Activated CD4-positive, CD25-positive, alpha-beta regulatory T cell treated with anti-CD3 and anti-CD28 coated beads, Interleukin-2, amount 50 U/mL, for 24 hours (primary cell): ENCODE measurements around the gene HJURP.
A peak's percentile ranks its signal among the peaks of the same experiment; 100 is the strongest.

ENCODE experiments used
- ATAC-seq, 2 donors: fragments of 150-1000 bp; cut with Tn5 transposase; one replicate each; pipeline ENCODE4 v1.10.0; 2021; ENCODE audit warnings: mild to moderate bottlenecking in 1 of 2, moderate library complexity in 1 of 2

HJURP gene

DNA sequence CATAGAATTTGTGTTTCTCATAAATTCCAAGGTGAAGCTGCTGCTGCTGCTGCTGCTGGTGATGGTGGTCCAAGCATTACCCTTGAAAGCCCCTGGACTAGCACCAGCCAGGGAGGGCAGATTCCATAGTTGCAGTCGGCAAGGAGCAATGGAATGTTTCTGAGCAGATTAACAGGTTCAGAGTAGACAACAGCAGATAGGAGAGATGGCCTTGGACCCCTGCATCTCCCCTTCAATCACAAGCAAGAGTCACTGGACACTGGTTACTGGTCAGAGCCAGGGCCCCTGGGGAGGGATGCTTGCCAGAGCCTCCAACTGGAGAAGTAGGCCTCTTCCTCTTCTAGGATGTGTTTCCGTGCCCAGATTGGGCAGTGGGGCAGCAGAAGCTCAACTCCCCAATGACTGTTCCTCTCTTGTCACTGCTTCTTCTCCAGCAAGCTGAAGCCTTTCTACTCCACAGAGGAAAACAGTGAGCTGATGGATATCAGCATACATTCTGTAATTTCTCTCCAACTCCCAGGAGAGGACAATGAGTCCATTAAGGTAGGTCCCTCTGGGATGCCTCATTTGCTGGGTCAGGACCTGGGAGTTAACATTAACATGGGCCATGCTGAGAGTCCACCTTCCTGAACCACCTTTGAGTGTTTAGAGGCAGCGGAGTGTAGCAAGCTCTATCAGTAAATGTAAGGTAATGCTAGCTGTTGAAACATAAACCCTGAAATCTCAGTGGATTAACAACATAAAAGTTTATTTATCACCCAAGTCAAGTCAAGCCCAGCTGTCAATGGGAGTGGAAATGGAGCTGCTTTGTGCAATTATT lies 40.9 kb downstream of the HJURP start:
- ATAC-seq: no peak

DNA sequence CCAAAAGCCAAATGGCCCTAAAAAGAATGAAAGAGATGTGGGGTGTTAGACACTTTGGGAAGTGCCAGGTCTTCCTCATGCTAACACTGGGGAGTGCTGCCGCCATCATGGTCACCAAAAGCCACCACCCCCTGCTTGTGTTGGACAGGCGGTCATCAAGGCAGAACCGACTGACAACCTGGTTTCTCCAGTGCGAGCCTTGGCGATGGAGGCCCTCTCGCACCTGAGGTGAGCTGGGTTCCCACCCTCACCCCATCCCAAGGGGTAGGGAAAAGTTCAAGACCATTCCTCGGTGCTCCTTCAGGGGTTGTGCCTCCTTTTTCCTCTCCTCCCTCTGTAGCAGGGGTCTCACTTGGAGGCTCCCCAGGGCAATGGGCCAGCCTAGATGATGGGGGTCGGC lies 42.6 kb downstream of the HJURP start:
- no peak for ATAC-seq

DNA sequence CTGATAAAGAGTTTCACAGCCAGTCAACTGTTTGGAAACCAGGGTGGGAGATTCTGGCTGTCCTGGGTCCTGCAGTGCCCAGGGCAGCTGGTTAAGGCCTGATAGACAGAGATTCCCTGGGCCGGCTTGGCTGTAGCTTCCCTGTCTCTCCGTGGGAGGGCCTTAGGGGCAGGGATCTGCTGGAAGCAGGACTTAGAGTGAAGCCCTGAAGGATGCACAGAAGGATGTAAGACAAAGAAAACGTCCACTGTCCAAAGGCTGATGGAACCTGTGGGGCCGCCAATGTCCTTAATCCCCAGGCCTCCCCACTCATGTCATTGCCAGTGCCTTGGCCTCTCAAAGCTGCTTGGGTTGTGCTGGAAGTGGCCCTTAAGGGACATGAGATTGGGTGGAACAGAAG lies 43.2 kb downstream of the HJURP start:
- no peak for ATAC-seq

DNA sequence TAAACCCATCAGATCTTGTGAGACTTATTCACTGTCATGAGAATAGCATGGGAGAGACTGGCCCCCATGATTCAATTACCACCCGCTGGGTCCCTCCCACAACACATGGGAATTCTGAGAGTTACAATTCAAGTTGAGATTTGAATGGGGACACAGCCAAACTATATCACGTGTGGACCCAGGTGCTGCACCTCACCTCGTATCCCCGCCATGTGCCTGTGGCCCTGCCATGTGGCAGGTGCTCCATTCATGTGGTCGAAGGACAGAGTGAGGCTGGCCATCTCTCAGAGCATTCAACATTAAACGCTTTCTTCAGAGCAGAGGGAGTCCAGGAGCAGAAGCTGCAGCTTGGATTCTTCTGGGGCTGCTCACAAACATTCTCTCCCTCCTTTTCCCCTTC lies 44.0 kb downstream of the HJURP start:
- no peak for ATAC-seq

DNA sequence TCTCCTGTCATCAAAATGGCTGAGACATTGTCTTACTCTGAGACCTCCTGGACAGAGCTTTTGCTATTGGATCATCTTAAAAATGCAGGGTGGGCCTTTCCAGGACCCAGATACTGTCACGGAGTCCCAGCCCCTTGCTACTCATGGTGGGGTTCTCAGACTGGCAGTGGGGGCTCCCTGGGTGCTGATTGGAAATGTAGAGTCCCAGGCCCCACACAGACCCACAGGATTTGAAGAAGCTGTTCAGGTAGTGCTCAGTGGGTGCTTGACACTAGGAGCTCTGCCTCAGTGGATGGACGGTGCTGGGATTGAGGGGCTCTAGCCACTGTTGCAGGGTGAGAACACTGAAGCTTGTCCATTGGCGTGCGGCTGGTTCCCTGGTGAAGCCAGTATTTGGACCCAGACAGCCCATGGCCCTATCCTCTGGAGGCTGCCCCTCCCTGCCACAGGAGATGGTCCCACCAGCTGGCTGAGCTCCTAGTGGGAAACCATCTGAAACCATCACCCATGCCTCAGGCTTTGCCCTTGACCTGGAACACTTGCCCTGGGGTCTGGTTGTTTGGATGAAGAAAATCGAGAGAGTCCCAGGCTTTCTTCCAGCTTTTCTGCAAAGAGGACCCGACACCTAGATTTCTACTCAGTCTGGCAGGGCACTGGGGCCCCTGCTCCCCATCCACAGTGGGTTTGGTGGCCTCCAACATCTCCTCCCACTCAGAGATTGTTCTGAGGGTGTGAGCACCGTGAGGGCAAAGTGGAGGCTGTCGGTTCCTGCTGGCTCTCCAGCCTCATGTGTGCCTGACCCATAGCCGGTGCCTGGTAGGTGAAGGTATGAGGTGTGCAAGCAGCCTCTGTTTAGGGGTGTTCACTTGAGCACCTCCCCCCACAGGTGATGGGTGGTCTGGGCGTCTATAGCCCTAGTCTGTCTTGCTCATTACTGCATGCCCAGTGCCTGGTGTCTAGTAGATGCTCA lies 46.1 kb downstream of the HJURP start:
- no peak for ATAC-seq

DNA sequence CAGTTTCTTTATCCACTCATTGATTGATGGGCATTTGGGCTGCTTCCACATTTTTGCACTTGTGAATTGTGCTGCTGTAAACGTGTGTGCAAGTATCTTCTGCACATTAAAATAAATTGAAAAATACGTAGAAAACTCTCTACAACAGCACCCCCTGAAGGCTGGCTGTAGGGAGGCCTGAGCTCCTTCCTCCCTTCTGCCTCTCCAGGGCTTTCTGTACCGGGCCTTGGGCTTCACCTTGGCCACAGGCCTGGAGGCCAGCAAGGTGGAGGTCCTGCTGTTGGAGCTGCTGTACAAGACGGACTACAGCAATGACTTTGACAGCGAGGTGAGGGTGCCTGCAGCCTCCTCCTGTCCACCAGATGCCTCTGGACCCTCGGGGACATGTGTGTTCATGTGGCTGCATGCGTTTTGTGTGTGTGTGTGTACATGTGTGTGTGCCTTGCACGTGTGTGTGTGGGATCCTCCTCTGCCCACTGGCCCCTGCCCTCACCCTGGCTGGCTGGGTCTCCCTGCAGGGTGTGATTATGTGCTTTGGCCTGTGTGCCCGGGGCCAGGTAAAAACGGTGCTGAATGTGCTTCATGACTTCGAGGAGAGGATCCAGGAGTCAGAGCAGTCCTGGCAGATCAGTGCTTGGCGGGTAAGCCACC lies 47.0 kb downstream of the HJURP start:
- no peak for ATAC-seq

DNA sequence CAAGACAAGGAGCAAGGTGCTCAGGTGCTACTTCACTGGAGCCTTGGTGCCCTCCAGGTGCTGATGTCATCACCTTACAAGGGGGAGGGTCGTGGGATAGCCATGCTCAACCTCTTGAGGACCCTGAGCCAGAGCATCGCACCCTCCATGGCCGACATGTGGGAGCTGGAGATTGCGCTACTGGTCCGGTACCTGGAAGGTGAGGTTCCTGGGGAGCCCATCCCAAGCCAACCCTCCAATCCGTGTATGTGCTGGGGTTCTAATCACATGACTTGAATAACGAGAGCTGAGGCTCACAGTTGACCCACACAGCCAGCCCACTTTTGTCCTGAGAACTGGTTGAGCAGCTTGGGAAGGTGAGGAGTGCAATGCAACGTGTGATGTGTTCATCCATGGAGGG lies 50.3 kb downstream of the HJURP start:
- no peak for ATAC-seq

DNA sequence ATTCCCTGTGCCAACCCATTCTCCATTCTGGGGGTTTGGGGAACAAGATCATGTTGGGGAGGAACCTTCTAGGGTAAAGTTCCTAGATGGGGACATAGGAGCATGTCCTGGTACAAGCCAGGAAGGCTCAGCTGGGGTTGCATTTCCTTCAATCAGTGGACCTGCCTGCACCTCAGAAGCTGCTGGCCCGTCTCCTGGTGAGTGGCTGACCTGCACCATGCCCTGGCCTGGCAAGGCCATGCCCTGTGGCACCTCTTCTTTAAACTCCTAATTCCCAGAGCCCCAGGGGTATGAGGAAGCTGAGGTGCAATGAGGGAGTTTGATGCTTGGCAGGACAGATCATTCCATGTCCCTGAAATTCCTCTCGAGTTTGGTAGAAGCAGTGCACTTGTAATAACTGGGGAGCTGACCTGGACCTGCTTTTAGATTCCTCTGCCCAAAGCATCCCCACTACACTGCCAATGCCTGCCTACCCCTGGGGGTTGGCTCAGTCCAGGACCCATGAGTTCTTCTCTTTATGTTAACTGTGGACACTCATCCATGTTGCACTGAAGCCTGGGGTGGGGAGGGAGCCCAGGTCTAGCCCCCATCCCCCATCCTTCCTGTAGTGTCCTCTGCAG lies 50.9 kb downstream of the HJURP start:
- no peak for ATAC-seq

DNA sequence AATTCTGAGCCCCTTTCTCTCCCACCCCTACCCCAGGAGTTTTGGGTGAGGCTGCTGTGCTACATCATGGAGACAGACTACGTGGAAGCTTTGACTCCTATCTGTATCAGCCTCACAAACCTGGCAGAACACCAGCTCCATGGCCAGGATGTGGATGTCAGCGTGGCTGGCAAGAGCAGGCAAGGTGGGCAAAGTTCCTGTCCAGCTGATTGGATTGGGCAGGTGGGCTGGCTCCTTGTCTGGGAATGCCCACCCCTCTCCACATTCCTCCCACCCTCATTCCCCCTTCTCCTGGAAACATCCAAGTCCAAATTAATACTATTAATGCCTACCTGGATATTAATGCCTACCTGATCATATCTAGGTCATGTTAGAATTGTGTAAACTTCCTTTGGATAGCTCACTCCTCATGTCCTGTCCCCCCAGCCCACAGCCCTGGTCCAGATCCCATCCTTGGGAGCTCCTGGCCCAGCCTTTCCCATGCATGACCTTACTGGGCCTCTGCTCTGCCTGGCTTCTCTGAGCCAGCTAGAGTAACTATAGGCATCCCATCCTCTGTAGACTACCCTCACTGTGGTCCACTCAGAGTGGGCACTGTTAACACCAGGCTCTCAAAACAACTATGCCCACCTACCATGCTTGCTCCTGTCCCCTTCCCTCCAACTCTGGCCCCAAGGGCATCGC lies 52.1 kb downstream of the HJURP start:
- ATAC-seq: no peak

DNA sequence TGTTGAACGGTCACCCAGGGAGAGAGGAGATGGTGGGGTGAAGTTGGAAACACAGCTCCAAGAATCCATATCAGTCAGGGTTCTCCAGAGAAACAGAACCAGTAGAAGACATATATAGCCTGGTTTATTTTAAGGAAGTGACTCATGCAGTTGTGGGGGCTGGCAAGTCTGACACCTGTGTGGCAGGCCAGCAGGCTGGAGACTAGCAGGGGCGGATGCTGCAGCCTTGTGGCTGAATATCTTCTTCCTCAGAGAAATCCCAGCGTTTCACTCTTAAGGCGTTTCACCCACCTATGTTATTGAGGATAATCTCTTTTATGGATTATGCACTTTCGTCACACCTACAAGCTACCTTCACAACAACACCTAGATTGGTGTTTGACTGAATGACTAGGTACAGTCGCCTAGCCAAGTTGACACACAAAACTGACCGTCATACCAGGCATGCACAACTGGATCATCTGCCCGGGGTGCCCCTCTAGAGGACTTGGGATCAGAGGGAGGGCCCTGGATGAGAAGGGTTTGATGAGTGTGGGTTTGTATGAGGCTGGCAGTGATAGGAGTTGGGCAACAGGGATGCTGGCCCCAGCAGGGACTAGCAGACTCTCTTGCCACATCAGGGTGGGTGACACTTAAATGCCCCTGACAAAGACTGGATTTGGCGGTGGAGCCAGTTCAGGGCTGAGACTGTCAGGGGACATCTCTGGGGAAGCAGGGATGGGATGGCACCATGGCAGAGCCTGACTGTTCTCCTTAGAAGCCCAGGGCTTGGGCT lies 52.8 kb downstream of the HJURP start:
- ATAC-seq: peak in 1 of 2 donors; percentile 49

DNA sequence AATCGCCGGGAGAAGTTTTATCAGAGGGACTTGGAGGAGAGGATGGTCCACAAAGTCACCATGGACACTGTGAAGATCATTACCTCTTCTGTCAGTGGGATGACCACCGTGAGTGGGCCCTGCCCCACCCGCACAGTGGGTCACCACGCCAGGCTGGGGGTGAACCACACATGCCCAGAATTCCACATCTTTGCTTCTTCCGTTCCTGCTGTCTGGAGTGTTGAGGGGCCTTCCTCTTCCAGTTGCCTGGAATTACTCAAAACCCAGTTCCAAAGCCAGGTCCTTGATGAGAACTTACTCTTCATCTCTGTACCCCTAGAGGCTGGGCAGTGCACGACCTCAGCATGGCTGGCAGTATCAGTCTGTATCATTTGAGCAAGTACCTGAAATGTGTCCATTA lies 54.1 kb downstream of the HJURP start:
- ATAC-seq: no peak

DNA sequence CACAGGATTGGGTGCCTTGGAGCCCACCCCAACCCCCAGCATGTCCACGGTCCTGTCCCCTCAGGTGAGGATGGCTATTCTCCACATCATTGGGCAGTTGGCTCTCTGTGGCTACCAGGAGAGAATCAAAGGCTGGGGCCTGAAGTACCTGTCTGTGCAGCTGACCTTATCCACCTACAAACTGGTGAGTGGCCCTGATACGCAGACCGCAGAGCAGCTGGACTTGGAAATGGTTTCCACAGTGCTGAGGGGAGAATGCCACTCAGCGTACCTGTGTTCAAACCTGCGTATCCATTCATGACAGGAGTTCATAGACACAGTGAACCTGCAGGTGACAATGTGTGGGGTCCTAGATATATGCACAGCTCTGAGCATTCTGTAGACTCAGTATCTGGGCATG lies 54.6 kb downstream of the HJURP start:
- ATAC-seq: no peak

DNA sequence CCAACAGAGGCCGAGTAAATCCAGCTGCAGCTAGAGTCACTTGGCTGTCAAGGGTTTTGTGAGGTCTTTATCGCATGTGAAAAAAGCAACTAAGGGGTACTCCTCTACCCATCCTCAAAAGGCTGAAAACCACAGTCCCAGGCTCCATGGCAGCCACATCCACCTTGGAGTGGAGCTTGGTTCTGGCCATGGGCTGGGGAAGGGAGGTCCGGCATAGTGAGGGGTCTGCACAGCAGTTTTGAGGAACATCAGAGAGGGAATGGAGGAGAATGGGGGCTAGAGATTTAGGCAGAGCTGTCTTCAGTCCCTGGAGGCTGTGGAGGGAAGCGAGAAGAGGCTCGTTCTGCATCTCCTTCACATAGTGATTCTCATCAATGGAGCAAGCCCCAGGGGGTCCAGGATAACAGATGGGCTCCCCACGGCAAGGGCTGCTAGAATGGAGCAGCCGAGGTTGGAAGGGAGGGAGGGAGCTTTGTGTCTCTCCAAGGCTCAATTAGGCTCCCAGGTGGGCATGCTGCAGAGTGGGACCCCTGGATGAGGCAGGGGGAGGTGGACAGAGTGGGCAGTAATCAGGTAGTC lies 55.2 kb downstream of the HJURP start:
- no peak for ATAC-seq

DNA sequence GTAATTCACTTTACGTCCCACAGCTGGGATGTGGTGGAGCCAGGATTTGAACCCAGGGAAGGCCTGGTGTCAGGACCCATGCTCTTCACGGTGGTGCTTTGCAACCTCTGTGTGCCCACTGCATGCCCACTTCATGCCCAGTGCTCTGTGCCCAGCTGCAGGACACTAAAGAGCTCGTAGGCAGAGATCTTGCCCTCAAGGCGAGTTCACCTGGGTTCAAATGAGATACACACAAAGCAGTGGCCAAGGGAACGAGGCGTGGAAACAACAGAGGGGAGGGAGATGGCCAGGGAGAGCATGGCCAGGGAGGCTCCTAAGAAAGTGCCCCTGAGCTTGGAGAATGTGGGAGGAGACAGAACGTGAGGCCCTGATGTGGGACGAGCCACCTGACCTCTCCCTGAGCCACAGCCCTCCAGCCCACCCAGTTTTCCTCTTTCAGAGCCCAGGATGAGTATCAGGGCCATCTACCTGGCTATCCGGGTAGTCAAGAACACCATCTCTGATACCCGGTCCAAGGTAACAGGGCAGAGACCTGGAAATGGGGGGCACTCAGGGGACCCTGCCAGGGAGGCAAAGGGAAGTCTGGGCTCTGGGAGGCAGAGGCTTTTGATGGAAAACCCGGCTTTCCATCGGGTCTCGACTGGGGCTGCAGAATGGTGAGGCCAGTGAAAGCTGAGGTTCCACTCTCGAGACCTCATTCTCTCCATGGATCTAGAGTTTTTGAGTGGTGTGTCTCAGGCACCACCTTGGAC lies 55.8 kb downstream of the HJURP start:
- no peak for ATAC-seq

DNA sequence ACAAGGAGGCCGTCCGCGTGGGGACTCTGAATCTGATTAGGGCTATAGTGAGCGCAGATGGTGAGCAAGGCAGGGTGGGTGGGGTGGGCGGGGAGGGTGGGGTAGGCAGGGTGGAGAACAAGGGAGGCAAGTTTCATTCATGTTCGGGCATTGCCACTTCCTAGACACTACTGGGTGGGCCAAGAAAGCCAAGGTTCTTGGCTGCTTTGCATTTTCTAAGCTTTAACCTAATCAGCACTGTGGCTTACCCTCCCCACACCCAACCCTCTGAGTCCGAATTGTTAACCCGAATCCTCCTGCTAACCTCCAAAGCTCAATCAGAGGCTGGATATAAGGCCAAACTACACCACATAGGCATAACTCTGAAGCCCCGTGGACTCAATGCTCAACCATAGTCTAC lies 58.1 kb downstream of the HJURP start:
- ATAC-seq: no peak

DNA sequence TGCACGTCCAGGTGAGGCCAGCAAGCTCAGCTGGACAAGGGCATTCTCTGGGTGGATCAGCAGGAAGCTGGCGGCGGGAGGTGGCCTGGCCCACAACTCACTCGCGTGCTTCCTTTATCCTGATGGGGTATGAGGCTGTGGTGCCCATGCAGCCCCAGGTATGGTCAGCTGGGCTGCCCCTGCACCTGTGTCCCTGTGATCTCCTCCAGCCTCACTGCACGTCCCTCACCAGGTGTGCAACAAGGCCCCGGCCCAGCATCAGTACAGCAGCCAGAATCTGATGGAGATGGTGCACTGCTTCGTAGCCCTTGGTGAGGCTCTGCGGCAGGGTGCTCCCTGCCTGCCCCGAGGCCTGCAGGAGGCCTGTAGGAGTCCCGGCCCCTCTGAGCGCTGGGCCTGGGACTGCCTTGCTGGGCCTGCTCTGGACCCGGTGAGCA lies 58.6 kb downstream of the HJURP start:
- no peak for ATAC-seq

DNA sequence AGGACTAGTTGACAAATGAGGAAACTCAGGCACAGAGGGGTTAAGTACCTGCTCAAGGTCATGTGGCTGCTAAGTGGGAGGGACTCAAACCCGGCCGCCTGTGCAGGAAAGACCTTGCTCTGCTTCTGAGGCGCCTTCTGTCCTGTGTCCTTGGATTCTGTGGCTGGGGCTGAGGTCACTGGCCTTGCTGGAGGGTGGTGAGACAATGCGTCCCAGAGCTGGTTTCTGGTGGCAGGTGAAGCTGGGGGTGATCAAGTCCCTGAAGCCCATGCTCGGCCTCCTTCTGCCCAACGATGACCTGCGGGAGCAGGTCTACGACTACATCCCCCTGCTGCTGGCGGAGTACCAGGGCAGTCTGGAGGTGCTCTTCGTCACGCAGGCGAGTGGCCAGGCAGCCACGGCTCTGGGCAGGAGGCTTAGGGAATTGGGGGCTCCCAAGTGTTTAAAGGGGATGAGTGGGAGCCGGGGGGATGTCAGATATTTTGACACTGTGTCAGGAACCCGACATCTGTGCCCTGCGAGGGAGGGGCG lies 60.1 kb downstream of the HJURP start:
- ATAC-seq: no peak

DNA sequence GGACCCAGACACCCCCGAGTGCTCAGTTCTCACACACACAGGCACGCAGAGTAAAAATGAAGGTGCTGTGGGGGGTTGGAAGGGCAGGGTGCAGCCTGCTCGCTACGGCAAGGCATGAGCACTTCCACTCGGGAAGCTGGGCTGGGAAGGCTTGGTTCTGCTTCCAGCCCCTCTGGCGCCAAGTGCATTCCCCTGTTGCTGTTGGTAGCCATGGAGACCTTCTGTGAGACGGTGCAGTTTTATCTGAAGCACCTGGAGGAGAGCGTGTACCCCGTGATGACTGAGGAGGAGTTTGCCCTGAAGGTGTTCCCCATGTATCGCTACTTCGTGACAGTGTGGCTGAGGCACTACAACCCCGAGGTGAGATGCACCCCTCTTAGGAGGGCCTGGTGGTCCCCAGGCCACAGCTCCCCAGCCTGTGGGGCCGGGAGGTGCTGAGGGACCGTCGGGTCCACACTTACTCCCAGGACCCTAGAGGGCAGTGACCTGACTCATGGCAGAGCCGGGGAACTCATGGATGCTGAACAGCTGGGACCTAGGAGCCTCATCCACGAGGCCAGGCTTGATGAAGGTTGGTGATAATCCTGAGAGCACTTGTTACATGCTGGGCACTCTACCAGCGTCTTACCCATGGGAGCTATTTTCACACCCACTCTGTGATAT lies 60.7 kb downstream of the HJURP start:
- no peak for ATAC-seq

DNA sequence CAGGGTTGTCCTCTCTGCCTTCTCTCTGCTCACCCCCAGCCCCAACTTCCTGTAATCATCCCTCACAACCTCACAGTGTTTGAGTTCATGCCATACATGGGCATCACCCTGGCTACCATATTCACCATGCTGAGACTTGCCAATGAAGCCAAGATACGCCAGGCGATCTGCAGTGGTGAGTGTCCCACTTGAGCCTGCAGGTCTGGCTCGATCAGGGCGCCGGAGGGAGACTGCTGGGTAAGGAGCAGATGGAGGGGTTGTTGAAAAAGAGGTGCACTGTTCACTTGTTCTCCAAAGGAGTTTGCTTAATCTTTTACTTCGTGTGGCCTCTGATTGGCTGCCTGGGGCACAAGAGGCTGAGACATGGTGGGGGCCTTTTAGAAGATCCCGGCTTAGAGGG lies 61.6 kb downstream of the HJURP start:
- no peak for ATAC-seq
